IMR-90 (cell line): ENCODE data around the gene ARFIP1. TPM values are rescaled to one million over a fixed set of nuclear protein-coding genes. Genes with fewer than 3 reads are reported as not detected.
"Not testable (repeated sequence)": the region's sequence is repeated elsewhere in the genome, so short reads cannot be mapped to it uniquely, and the experiment has no call there.

Source experiments
- ATAC-seq: fragments of 200-7000 bp; cut with Tn5 transposase; 2 replicates; pipeline ENCODE4 v1.9.1; 2020; ENCODE audit warnings: low read depth, mild to moderate bottlenecking, moderate library complexity
- BruUV-seq: library from RNA; stranded (reverse); fragments of 400-500 nt; replicated peaks from 2 replicates; lab custom pipeline; 2021; lab: Mats Ljungman, UMichigan
- CTCF ChIA-PET: fragments of 300-600 bp; formaldehyde crosslinking; extraction: SDS; loops from one replicate; lab custom pipeline; 2021; ENCODE audit warnings: antibody characterized with exemption; lab: Yijun Ruan, JAX
- POLR2A ChIA-PET: fragments of 300-600 bp; sonication (Branson Sonifier 250); formaldehyde crosslinking; loops from one replicate; lab custom pipeline; 2022; ENCODE audit warnings: antibody characterized with exemption; ENCODE audit not compliant: unreplicated experiment; lab: Charles Lee
- DNase-seq: peaks from one replicate; pipeline ENCODE4 v3.0.0; 2013
- H2AFZ ChIP-seq: replicated peaks from 2 replicates; pipeline ENCODE3; 2013; ENCODE audit warnings: low read length, mild to moderate bottlenecking; ENCODE audit not compliant: poor library complexity
- H2AK5ac ChIP-seq: 2 replicates; pipeline ENCODE4 v1.6.1; 2013; ENCODE audit warnings: low read depth, low read length, inconsistent platforms
- H2AK9ac ChIP-seq: replicated peaks from 2 replicates; pipeline ENCODE3; 2013; ENCODE audit warnings: mild to moderate bottlenecking, low read depth, low read length, moderate library complexity; ENCODE audit not compliant: poor library complexity
- H2BK120ac ChIP-seq: 2 replicates; pipeline ENCODE4 v1.6.1; 2013; ENCODE audit warnings: low read depth, low read length, inconsistent platforms
- H2BK15ac ChIP-seq: 3 replicates; pipeline ENCODE4 v1.6.1; 2013; ENCODE audit warnings: low read depth, low read length, inconsistent platforms
- H2BK20ac ChIP-seq: 2 replicates; pipeline ENCODE4 v1.6.1; 2013; ENCODE audit warnings: low read depth, mild to moderate bottlenecking, inconsistent platforms, low read length, moderate library complexity
- H2BK5ac ChIP-seq: 2 replicates; pipeline ENCODE4 v1.6.1; 2013; ENCODE audit warnings: mild to moderate bottlenecking, low read depth, low read length, inconsistent platforms; ENCODE audit not compliant: poor library complexity, severe bottlenecking
- H3K14ac ChIP-seq: replicated peaks from 2 replicates; pipeline ENCODE4 v1.6.1; 2013; ENCODE audit warnings: low read depth, low read length, inconsistent platforms
- H3K18ac ChIP-seq: 2 replicates; pipeline ENCODE4 v1.6.1; 2013; ENCODE audit warnings: low read depth, low read length, control low read depth
- H3K23ac ChIP-seq: 2 replicates; pipeline ENCODE4 v1.6.1; 2013; ENCODE audit warnings: low read depth, low read length, inconsistent platforms
- H3K27ac ChIP-seq: 2 replicates; pipeline ENCODE4 v1.5.1; 2013; ENCODE audit warnings: mild to moderate bottlenecking, control low read depth, low read length; ENCODE audit not compliant: insufficient read depth
- H3K27me3 ChIP-seq: 2 replicates; pipeline ENCODE4 v1.6.1; 2013; ENCODE audit warnings: low read length; ENCODE audit not compliant: control insufficient read depth, insufficient read depth
- H3K36me3 ChIP-seq: 2 replicates; pipeline ENCODE4 v1.6.1; 2013; ENCODE audit warnings: low read length, mixed read lengths; ENCODE audit not compliant: control insufficient read depth, insufficient read depth
- H3K4ac ChIP-seq: 2 replicates; pipeline ENCODE4 v1.6.1; 2013; ENCODE audit warnings: low read depth, low read length, inconsistent platforms
- H3K4me1 ChIP-seq: 2 replicates; pipeline ENCODE4 v1.6.1; 2013; ENCODE audit warnings: low read length, mixed read lengths; ENCODE audit not compliant: control insufficient read depth, insufficient read depth
- H3K4me2 ChIP-seq: 2 replicates; pipeline ENCODE4 v1.6.1; 2013; ENCODE audit warnings: low read depth, mild to moderate bottlenecking, control low read depth, low read length, moderate library complexity
- H3K4me3 ChIP-seq: 2 replicates; pipeline ENCODE4 v1.5.1; 2013; ENCODE audit warnings: low read depth, mild to moderate bottlenecking, control low read depth, low read length, moderate library complexity; ENCODE audit not compliant: insufficient read depth
- H3K56ac ChIP-seq: 2 replicates; pipeline ENCODE4 v1.6.1; 2013; ENCODE audit warnings: low read length, inconsistent platforms; ENCODE audit not compliant: insufficient read depth; ENCODE audit errors: extremely low read depth
- H3K79me1 ChIP-seq, 2 experiments: 2 replicates each; pipeline ENCODE4 v1.6.1; 2013; ENCODE audit warnings: low read length in 2 of 2, inconsistent platforms in 1 of 2, low read depth in 1 of 2
- H3K9ac ChIP-seq: 2 replicates; pipeline ENCODE4 v1.6.1; 2013; ENCODE audit warnings: low read depth, low read length, control low read depth
- H3K9me1 ChIP-seq: 2 replicates; pipeline ENCODE4 v1.6.1; 2013; ENCODE audit warnings: low read length, inconsistent platforms; ENCODE audit not compliant: insufficient read depth
- H3K9me3 ChIP-seq: 2 replicates; pipeline ENCODE4 v1.6.1; 2013; ENCODE audit warnings: low read length; ENCODE audit not compliant: control insufficient read depth, insufficient read depth
- H4K20me1 ChIP-seq: 2 replicates; pipeline ENCODE4 v1.6.1; 2013; ENCODE audit warnings: low read length, inconsistent platforms; ENCODE audit not compliant: insufficient read depth
- H4K5ac ChIP-seq: 2 replicates; pipeline ENCODE4 v1.6.1; 2013; ENCODE audit warnings: mild to moderate bottlenecking, low read depth, low read length, control low read depth
- H4K8ac ChIP-seq, 2 experiments: 2 replicates each; pipeline ENCODE4 v1.6.1; 2013; ENCODE audit warnings: low read depth in 2 of 2, low read length in 2 of 2, control low read depth in 1 of 2, inconsistent platforms in 1 of 2
- H4K91ac ChIP-seq: 2 replicates; pipeline ENCODE4 v1.6.1; 2013; ENCODE audit warnings: low read depth, low read length, inconsistent platforms; ENCODE audit not compliant: insufficient read depth
- WGBS, 2 experiments: methylation state at CpG; one replicate each; pipeline versions ENCODE4 v1.1.5 to v1.1.7; 2013; ENCODE audit warnings: missing lambda C conversion rate in 2 of 2; ENCODE audit not compliant: insufficient read length in 1 of 2; ENCODE audit errors: extremely low coverage in 2 of 2; 5-methylcytosine and 5-hydroxymethylcytosine counted together
- dilution Hi-C: fragments of 300-500 bp; cut with HindIII; formaldehyde crosslinking; loops from one replicate; pipeline ENCODE4 v1.14.3; 2018; ENCODE audit warnings: low sequenced_read_pairs; ENCODE audit not compliant: unreplicated experiment
- in situ Hi-C: fragments of 300-500 bp; cut with MboI; formaldehyde crosslinking; loops from 3 replicates; pipeline ENCODE4 v1.14.3; 2019; ENCODE audit warnings: low sequenced_read_pairs, inconsistent platforms, mixed read lengths
- intact Hi-C: fragments of 100-400 bp; cut with micrococcal nuclease; formaldehyde crosslinking; loops from 2 replicates; pipeline ENCODE4 v1.10.0; 2022
- polyA plus RNA-seq, 3 experiments: library from polyadenylated mRNA; depleted of rRNA; stranded (reverse); fragments of >200 nt; gene quantifications; 2 replicates each; pipeline ENCODE4 v1.2.3, GENCODE V29; 2012; ENCODE audit warnings: low replicate concordance in 1 of 3
- total RNA-seq: library from RNA; depleted of rRNA; stranded (reverse); fragments of >200 nt; gene quantifications from 2 replicates; pipeline ENCODE4 v1.2.3, GENCODE V29; 2012

ARFIP1 gene
- total and polyA plus RNA-seq, 2 of the 4 experiments (the other 2 are of a cell fraction) = 12.7 to 30.5 TPM

DNA sequence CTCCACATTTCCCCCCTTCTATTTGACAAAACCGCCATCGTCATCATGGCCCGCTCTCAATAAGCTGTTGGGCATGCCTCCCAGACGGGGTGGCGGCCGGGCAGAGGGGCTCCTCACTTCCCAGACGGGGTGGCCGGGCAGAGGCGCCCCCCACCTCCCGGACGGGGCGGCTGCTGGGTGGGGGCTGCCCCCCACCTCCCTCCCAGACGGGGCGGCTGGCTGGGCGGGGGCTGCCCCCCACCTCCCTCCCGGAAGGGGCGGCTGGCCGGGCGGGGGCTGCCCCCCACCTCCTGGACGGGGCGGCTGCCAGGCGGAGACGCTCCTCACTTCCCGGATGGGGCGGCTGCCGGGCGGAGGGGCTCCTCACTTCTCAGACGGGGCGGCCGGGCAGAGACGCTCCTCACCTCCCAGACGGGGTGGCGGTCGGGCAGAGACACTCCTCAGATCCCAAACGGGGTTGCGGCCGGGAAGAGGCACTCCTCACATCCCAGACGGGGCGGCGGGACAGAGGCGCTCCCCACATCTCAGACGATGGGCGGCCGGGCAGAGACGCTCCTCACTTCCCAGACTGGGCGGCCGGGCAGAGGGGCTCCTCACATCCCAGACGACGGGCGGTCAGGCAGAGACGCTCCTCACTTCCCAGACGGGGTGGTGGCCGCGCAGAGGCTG is 14.6 kb upstream of the ARFIP1 start:
- H4K8ac ChIP-seq, DNase-seq, H2BK15ac ChIP-seq, H3K9me3 ChIP-seq, H4K91ac ChIP-seq, H3K9ac ChIP-seq, H2BK5ac ChIP-seq, H4K20me1 ChIP-seq, H3K9me1 ChIP-seq, H3K4me1 ChIP-seq, H3K56ac ChIP-seq, H3K27ac ChIP-seq, POLR2A ChIA-PET, H3K36me3 ChIP-seq, H3K14ac ChIP-seq, in situ Hi-C loops, H2AK5ac ChIP-seq, H2BK20ac ChIP-seq, H3K4me3 ChIP-seq, H4K5ac ChIP-seq, H3K79me1 ChIP-seq, H2AK9ac ChIP-seq, H3K27me3 ChIP-seq, H2BK120ac ChIP-seq, H3K4me2 ChIP-seq, CTCF ChIA-PET, H3K4ac ChIP-seq, dilution Hi-C loops, H2AFZ ChIP-seq, BruUV-seq, ATAC-seq, intact Hi-C loops, H3K23ac ChIP-seq, H3K18ac ChIP-seq: not testable (repeated sequence)
- 100% methylated on average over 3 of the region's 54 CpGs; no CpG with 5 or more reads in 1 of the 2 experiments for WGBS, 2 experiments
